A673 (cell line): ENCODE measurements around the gene CDK5RAP3. TPM values are rescaled to one million over a fixed set of nuclear protein-coding genes. Genes with fewer than 3 reads are reported as not detected.

Experiments
- BruUV-seq: library from RNA; stranded (reverse); fragments of 400-500 nt; replicated peaks from 2 replicates; lab custom pipeline; 2021; lab: Mats Ljungman, UMichigan
- CTCF ChIA-PET: fragments of 300-600 bp; sonication (Branson Sonifier 250); formaldehyde crosslinking; loops from one replicate; lab custom pipeline; 2022; ENCODE audit warnings: antibody characterized with exemption; lab: Charles Lee
- POLR2A ChIA-PET: fragments of 300-600 bp; sonication (Branson Sonifier 250); formaldehyde crosslinking; loops from one replicate; lab custom pipeline; 2022; ENCODE audit warnings: antibody characterized with exemption; ENCODE audit not compliant: low non-redundant PET; lab: Charles Lee
- DNase-seq: peaks from one replicate; pipeline ENCODE4 v3.0.0-alpha.2; 2015; ENCODE audit warnings: low spot score
- H3K27ac ChIP-seq: fragments of 200-600 bp; sonication (generic); 2 replicates; pipeline ENCODE4 v1.5.1; 2016; ENCODE audit warnings: mixed run types, low read depth, mild to moderate bottlenecking, mixed read lengths, antibody characterized with exemption, low read length; ENCODE audit not compliant: poor library complexity, severe bottlenecking
- H3K27me3 ChIP-seq: fragments of 200-600 bp; sonication (generic); replicated peaks from 2 replicates; pipeline ENCODE4 v1.6.1; 2017; ENCODE audit warnings: mixed run types, low read depth, mild to moderate bottlenecking, mixed read lengths, antibody characterized with exemption, low read length; ENCODE audit not compliant: insufficient read depth, poor library complexity
- H3K36me3 ChIP-seq: fragments of 200-600 bp; sonication (generic); 2 replicates; pipeline ENCODE4 v1.6.1; 2016; ENCODE audit warnings: mixed run types, mild to moderate bottlenecking, mixed read lengths, antibody characterized with exemption, low read length; ENCODE audit not compliant: insufficient read depth, poor library complexity, severe bottlenecking
- H3K4me1 ChIP-seq: fragments of 200-600 bp; sonication (generic); 2 replicates; pipeline ENCODE4 v1.6.1; 2017; ENCODE audit warnings: mixed run types, mild to moderate bottlenecking, mixed read lengths, antibody characterized with exemption, low read length; ENCODE audit not compliant: insufficient read depth, poor library complexity, severe bottlenecking
- H3K4me3 ChIP-seq: fragments of 200-600 bp; sonication (generic); 2 replicates; pipeline ENCODE4 v1.5.1; 2016; ENCODE audit warnings: low read depth, mixed run types, mild to moderate bottlenecking, mixed read lengths, low read length; ENCODE audit not compliant: poor library complexity, severe bottlenecking
- H3K9me3 ChIP-seq: fragments of 200-600 bp; sonication (generic); 2 replicates; pipeline ENCODE4 v1.6.1; 2016; ENCODE audit warnings: mixed run types, low read depth, mild to moderate bottlenecking, mixed read lengths, antibody characterized with exemption, low read length; ENCODE audit not compliant: poor library complexity, severe bottlenecking
- EZH2 ChIP-seq: fragments of 200-600 bp; sonication (generic); IDR thresholded peaks from 2 replicates; pipeline ENCODE4 v1.6.1; 2017; ENCODE audit warnings: borderline replicate concordance, low read depth, mild to moderate bottlenecking, mixed read lengths, antibody characterized with exemption, low read length; ENCODE audit not compliant: poor library complexity, severe bottlenecking
- intact Hi-C: fragments of 100-400 bp; cut with micrococcal nuclease; formaldehyde crosslinking; loops from one replicate; pipeline ENCODE4 v1.10.0; 2022; ENCODE audit not compliant: unreplicated experiment
- total RNA-seq: library from RNA; stranded (reverse); gene quantifications from 2 replicates; pipeline ENCODE4 v1.2.3, GENCODE V29; 2021
- TF ChIP-seq, protein P1 (sequence below): fragments of 300-800, 200-600 bp; sonication (generic); conservative IDR thresholded peaks from 2 replicates; pipeline ENCODE4 v1.5.1; 2017; ENCODE audit warnings: low read depth, mild to moderate bottlenecking, antibody characterized with exemption, low read length, moderate library complexity, mixed read lengths

CDK5RAP3 gene
- total RNA-seq, 1 experiment from 2014 or later = 172 TPM

DNA sequence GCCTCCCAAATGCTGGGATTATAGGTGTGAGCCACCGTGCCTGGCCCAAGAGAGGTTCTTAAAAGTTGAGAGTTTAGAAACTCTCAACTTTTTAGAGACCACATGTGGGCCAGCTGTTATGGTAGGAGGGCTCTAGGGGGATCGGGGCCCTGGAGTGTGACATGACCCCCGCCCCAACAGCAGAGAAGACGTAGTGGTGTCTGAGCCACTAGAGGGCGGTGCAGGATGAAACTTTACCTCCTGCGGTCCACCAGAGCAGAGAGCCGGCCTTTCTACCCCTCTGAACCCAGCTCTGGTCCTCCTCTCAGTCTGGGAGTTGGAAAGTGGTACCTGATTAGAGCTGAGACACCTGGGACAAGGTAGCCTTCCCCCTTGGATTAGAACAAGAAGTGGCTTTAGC is 7.4 kb downstream of the CDK5RAP3 start:
- no peaks in the 10 kb centered on the region for H3K4me1 ChIP-seq
- no peaks in the 10 kb centered on the region for H3K27me3 ChIP-seq
- POLR2A ChIA-PET = no interaction called here
- H3K9me3 ChIP-seq = no peaks in the 10 kb centered on the region
- CTCF ChIA-PET = interaction anchor here (0.9 to 2.4 kb wide), 6 partner anchors 33 to 44 kb away, joined by 4 to 45 read pairs (median 9); no protein-coding TSS in a partner anchor
- TF ChIP-seq EZH2 = no peak
- TF ChIP-seq, protein P1, sequence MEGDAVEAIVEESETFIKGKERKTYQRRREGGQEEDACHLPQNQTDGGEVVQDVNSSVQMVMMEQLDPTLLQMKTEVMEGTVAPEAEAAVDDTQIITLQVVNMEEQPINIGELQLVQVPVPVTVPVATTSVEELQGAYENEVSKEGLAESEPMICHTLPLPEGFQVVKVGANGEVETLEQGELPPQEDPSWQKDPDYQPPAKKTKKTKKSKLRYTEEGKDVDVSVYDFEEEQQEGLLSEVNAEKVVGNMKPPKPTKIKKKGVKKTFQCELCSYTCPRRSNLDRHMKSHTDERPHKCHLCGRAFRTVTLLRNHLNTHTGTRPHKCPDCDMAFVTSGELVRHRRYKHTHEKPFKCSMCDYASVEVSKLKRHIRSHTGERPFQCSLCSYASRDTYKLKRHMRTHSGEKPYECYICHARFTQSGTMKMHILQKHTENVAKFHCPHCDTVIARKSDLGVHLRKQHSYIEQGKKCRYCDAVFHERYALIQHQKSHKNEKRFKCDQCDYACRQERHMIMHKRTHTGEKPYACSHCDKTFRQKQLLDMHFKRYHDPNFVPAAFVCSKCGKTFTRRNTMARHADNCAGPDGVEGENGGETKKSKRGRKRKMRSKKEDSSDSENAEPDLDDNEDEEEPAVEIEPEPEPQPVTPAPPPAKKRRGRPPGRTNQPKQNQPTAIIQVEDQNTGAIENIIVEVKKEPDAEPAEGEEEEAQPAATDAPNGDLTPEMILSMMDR = peak; percentile 84
- H3K27ac ChIP-seq = no peak overlapping the region
- peak; percentile 82 for DNase-seq
- H3K36me3 ChIP-seq = peaks cover 94% of the 10 kb centered on the region
- BruUV-seq = no TSS peak
- intact Hi-C loops = loop anchor here (1.0 kb wide), 1 partner anchor 40 kb away; no protein-coding TSS in a partner anchor
- no peak overlapping the region for H3K4me3 ChIP-seq

DNA sequence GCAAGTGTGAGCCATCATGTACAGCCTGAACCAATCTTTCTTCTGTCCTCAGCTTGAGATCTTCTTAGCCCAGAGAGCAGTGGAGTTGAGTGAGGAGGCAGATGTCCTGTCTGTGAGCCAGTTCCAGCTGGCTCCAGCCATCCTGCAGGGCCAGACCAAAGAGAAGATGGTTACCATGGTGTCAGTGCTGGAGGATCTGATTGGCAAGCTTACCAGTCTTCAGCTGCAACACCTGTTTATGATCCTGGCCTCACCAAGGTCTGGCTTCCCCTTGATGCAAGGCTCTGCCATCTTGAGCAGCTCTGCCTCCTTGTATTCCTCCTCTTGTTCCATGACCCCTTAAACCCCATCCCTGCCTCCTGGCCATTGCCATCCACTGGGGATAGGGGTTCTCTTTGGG is 9.6 kb downstream of the CDK5RAP3 start:
- Histone ChIP-seq H3K9me3 (no peaks in the 10 kb centered on the region), H3K27me3 (no peaks in the 10 kb centered on the region), H3K4me1 (no peaks in the 10 kb centered on the region), H3K36me3 (peaks cover 77% of the 10 kb centered on the region), H3K27ac (no peak overlapping the region), H3K4me3 (no peak overlapping the region)
- ChIA-PET CTCF (interaction anchor here (0.9 kb wide), 1 partner anchor 37 kb away, joined by 3 read pairs; no protein-coding TSS in a partner anchor), POLR2A (no interaction called here)
- TF ChIP-seq EZH2 = no peak
- TF ChIP-seq, protein P1 = no peak
- intact Hi-C loops = no loop called here
- no TSS peak for BruUV-seq
- DNase-seq = no peak

DNA sequence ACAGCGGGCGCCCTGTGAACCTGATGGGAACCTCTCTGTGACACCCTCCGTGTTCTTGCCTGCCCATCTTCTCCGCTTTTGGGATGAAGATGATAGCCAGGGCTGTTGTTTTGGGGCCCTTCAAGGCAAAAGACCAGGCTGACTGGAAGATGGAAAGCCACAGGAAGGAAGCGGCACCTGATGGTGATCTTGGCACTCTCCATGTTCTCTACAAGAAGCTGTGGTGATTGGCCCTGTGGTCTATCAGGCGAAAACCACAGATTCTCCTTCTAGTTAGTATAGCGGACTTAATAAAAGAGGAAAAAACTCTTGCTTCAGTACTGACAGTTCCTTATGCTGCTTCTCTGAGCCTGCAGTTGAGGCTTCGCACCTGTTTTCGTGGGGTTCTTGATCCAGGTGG is 10.5 kb downstream of the CDK5RAP3 start:
- POLR2A ChIA-PET = no interaction called here
- peaks cover under 1% of the 10 kb centered on the region for H3K4me1 ChIP-seq
- no peaks in the 10 kb centered on the region for H3K27me3 ChIP-seq
- H3K36me3 ChIP-seq = peaks cover 68% of the 10 kb centered on the region
- CTCF ChIA-PET = interaction anchor here (1.5 kb wide), 1 partner anchor 37 kb away, joined by 4 read pairs; no protein-coding TSS in a partner anchor
- DNase-seq = no peak
- H3K27ac ChIP-seq = no peak overlapping the region
- TF ChIP-seq, protein P1 = no peak
- no peak for TF ChIP-seq EZH2
- BruUV-seq = no TSS peak
- intact Hi-C loops = no loop called here
- no peaks in the 10 kb centered on the region for H3K9me3 ChIP-seq
- no peak overlapping the region for H3K4me3 ChIP-seq
